Activated CD4-positive, alpha-beta memory T cell treated with anti-CD3 and anti-CD28 coated beads for 36 hours (primary cell): ENCODE results near the gene S100P. TPM values are rescaled to one million over a fixed set of nuclear protein-coding genes. Genes with fewer than 3 reads are reported as not detected.
"Not testable (repeated sequence)": the region's sequence is repeated elsewhere in the genome, so short reads cannot be mapped to it uniquely, and the experiment has no call there.

ENCODE experiments used
- CTCF ChIA-PET: fragments of 350-600 bp; sonication (Branson Sonifier 250); formaldehyde crosslinking; loops from one replicate; lab custom pipeline; 2021; ENCODE audit warnings: antibody characterized with exemption, inconsistent platforms; lab: Charles Lee
- POLR2A ChIA-PET: fragments of 350-600 bp; sonication (Branson Sonifier 250); formaldehyde crosslinking; loops from one replicate; lab custom pipeline; 2021; ENCODE audit warnings: antibody characterized with exemption; lab: Charles Lee
- DNase-seq: peaks from one replicate; pipeline ENCODE4 v3.0.0-alpha.2; 2020
- H3K27ac Mint-ChIP-seq: one replicate; pipeline ENCODE4 v1.8.0; 2021; ENCODE audit warnings: mixed read lengths
- H3K27me3 Mint-ChIP-seq: one replicate; pipeline ENCODE4 v1.8.0; 2021; ENCODE audit warnings: mixed read lengths
- H3K36me3 Mint-ChIP-seq: one replicate; pipeline ENCODE4 v1.8.0; 2021; ENCODE audit warnings: mixed read lengths
- H3K4me1 Mint-ChIP-seq: one replicate; pipeline ENCODE4 v1.8.0; 2021; ENCODE audit warnings: low read depth, mixed read lengths
- H3K4me3 Mint-ChIP-seq: one replicate; pipeline ENCODE4 v1.8.0; 2021; ENCODE audit warnings: mild to moderate bottlenecking, mixed read lengths
- H3K9me3 Mint-ChIP-seq: one replicate; pipeline ENCODE4 v1.8.0; 2021; ENCODE audit warnings: mixed read lengths
- intact Hi-C: fragments of 100-400 bp; cut with micrococcal nuclease; formaldehyde crosslinking; loops from one replicate; pipeline ENCODE4 v1.15.1; 2023
- total RNA-seq, 2 experiments: library from RNA; stranded (reverse); gene quantifications; one replicate each; pipeline ENCODE4 v1.2.3, GENCODE V29; 2021

Gene S100P
- total RNA-seq, 2 experiments from 2014 or later, result 19.3 to 20.3 TPM

GRCh38 chr4:6658597-6659075 lies 35.0 kb upstream of the S100P start:
- ChIA-PET POLR2A (interaction anchor here (0.7 to 1.6 kb wide), 4 partner anchors 15 to 409 kb away, joined by 3 to 8 read pairs (median 4); partner anchors contain the start of gene GRPEL1), CTCF (interaction anchor here (1.4 to 5.5 kb wide), 2 partner anchors 11 to 15 kb away, joined by 3 to 34 read pairs; a partner anchor contains a TSS)
- peak; percentile 63 for DNase-seq
- H3K27me3 Mint-ChIP-seq, result no peaks in the 10 kb centered on the region
- H3K4me3 Mint-ChIP-seq, result peak overlapping the region; percentile 54
- H3K4me1 Mint-ChIP-seq, result peaks cover 18% of the 10 kb centered on the region
- no peaks in the 10 kb centered on the region for H3K36me3 Mint-ChIP-seq
- intact Hi-C loops, result loop anchor here (2.0 kb wide), 1 partner anchor 18 kb away; the partner anchor contains the start of gene MRFAP1
- no peak overlapping the region for H3K27ac Mint-ChIP-seq
- H3K9me3 Mint-ChIP-seq, result peaks cover 5% of the 10 kb centered on the region

- Mint-ChIP-seq H3K4me1 (peaks cover 18% of the 10 kb centered on the region), H3K27me3 (no peaks in the 10 kb centered on the region), H3K9me3 (peaks cover 2% of the 10 kb centered on the region), H3K36me3 (no peaks in the 10 kb centered on the region), H3K27ac (no peak overlapping the region), H3K4me3 (no peak overlapping the region)
- POLR2A ChIA-PET, result interaction anchor here (1.6 kb wide), 1 partner anchor 20 kb away, joined by 4 read pairs; no protein-coding TSS in a partner anchor
- DNase-seq, result no peak
- CTCF ChIA-PET, result interaction anchor here (5.5 kb wide), 1 partner anchor 14 kb away, joined by 34 read pairs; a partner anchor contains a TSS
- intact Hi-C loops, result loop anchor here (2.0 kb wide), 1 partner anchor 19 kb away; the partner anchor contains the start of gene MRFAP1
Observed at GRCh38 chr4:6659897-6660296, 33.8 kb upstream of the S100P start.

GRCh38 chr4:6660430-6660829 lies 33.2 kb upstream of the S100P start:
- DNase-seq, result no peak
- H3K27ac Mint-ChIP-seq, result no peak overlapping the region
- no peak overlapping the region for H3K4me3 Mint-ChIP-seq
- ChIA-PET CTCF (interaction anchor here (5.5 kb wide), 1 partner anchor 13 kb away, joined by 34 read pairs; a partner anchor contains a TSS), POLR2A (interaction anchor here (1.6 kb wide), 1 partner anchor 21 kb away, joined by 4 read pairs; no protein-coding TSS in a partner anchor)
- H3K9me3 Mint-ChIP-seq, result peaks cover 2% of the 10 kb centered on the region
- intact Hi-C loops, result no loop called here
- no peaks in the 10 kb centered on the region for H3K36me3 Mint-ChIP-seq
- H3K4me1 Mint-ChIP-seq, result peaks cover 18% of the 10 kb centered on the region
- no peaks in the 10 kb centered on the region for H3K27me3 Mint-ChIP-seq

GRCh38 chr4:6662591-6662990 lies 31.1 kb upstream of the S100P start:
- Mint-ChIP-seq H3K36me3 (no peaks in the 10 kb centered on the region), H3K9me3 (no peaks in the 10 kb centered on the region), H3K27me3 (no peaks in the 10 kb centered on the region), H3K4me1 (peaks cover 18% of the 10 kb centered on the region), H3K27ac (no peak overlapping the region), H3K4me3 (no peak overlapping the region)
- intact Hi-C loops, result no loop called here
- CTCF ChIA-PET, result interaction anchor here (1.5 to 5.5 kb wide), 3 partner anchors 11 to 211 kb away, joined by 3 to 34 read pairs (median 6); a partner anchor contains a TSS
- DNase-seq, result no peak
- POLR2A ChIA-PET, result interaction anchor here (0.7 to 1.3 kb wide), 2 partner anchors 10 to 22 kb away, joined by 3 to 4 read pairs; partner anchors contain the start of gene MRFAP1

- Mint-ChIP-seq H3K36me3 (no peaks in the 10 kb centered on the region), H3K9me3 (no peaks in the 10 kb centered on the region), H3K27me3 (no peaks in the 10 kb centered on the region), H3K4me1 (peaks cover 11% of the 10 kb centered on the region), H3K4me3 (peak overlapping the region; percentile 6), H3K27ac (no peak overlapping the region)
- POLR2A ChIA-PET, result interaction anchor here (0.7 to 1.5 kb wide), 5 partner anchors 9 to 24 kb away, joined by 3 to 6 read pairs (median 4); partner anchors contain the start of gene MRFAP1
- CTCF ChIA-PET, result interaction anchor here (0.6 to 5.5 kb wide), 14 partner anchors 8 to 436 kb away, joined by 3 to 34 read pairs (median 4); a partner anchor contains a TSS
- DNase-seq, result no peak
- intact Hi-C loops, result no loop called here
Observed at GRCh38 chr4:6663596-6664393, 29.9 kb upstream of the S100P start.

- Mint-ChIP-seq H3K9me3 (no peaks in the 10 kb centered on the region), H3K4me1 (no peaks in the 10 kb centered on the region), H3K27ac (no peak overlapping the region), H3K36me3 (no peaks in the 10 kb centered on the region), H3K27me3 (no peaks in the 10 kb centered on the region), H3K4me3 (no peak overlapping the region)
- POLR2A ChIA-PET, result no interaction called here
- CTCF ChIA-PET, result interaction anchor here (1.0 to 2.5 kb wide), 5 partner anchors 9 to 51 kb away, joined by 3 to 9 read pairs (median 4); no protein-coding TSS in a partner anchor
- intact Hi-C loops, result no loop called here
- DNase-seq, result no peak
Observed at GRCh38 chr4:6665320-6665654, 28.4 kb upstream of the S100P start.

GRCh38 chr4:6668391-6668790 lies 25.3 kb upstream of the S100P start:
- Mint-ChIP-seq H3K27me3 (no peaks in the 10 kb centered on the region), H3K27ac (no peak overlapping the region), H3K9me3 (no peaks in the 10 kb centered on the region), H3K4me3 (no peak overlapping the region), H3K4me1 (peaks cover 4% of the 10 kb centered on the region), H3K36me3 (peaks cover 4% of the 10 kb centered on the region)
- intact Hi-C loops, result no loop called here
- CTCF ChIA-PET, result no interaction called here
- POLR2A ChIA-PET, result no interaction called here
- DNase-seq, result no peak

GRCh38 chr4:6671648-6672047 lies 22.0 kb upstream of the S100P start:
- Mint-ChIP-seq H3K36me3 (peaks cover 27% of the 10 kb centered on the region), H3K27me3 (peaks cover 2% of the 10 kb centered on the region), H3K4me1 (peaks cover 25% of the 10 kb centered on the region), H3K4me3 (no peak overlapping the region), H3K9me3 (no peaks in the 10 kb centered on the region), H3K27ac (no peak overlapping the region)
- intact Hi-C loops, result no loop called here
- ChIA-PET POLR2A (no interaction called here), CTCF (interaction anchor here (5.0 kb wide), 1 partner anchor 11 kb away, joined by 34 read pairs; no protein-coding TSS in a partner anchor)
- DNase-seq, result no peak

GRCh38 chr4:6672131-6672530 lies 21.5 kb upstream of the S100P start:
- no peaks in the 10 kb centered on the region for H3K9me3 Mint-ChIP-seq
- H3K27me3 Mint-ChIP-seq, result peaks cover 2% of the 10 kb centered on the region
- DNase-seq, result no peak
- intact Hi-C loops, result no loop called here
- no peak overlapping the region for H3K27ac Mint-ChIP-seq
- H3K36me3 Mint-ChIP-seq, result peaks cover 32% of the 10 kb centered on the region
- H3K4me3 Mint-ChIP-seq, result no peak overlapping the region
- POLR2A ChIA-PET, result interaction anchor here (1.4 kb wide), 1 partner anchor 9 kb away, joined by 4 read pairs; no protein-coding TSS in a partner anchor
- CTCF ChIA-PET, result interaction anchor here (5.0 to 6.2 kb wide), 2 partner anchors 11 to 26 kb away, joined by 34 to 138 read pairs; partner anchors contain the start of gene S100P
- peaks cover 29% of the 10 kb centered on the region for H3K4me1 Mint-ChIP-seq

- intact Hi-C loops, result loop anchor here (1.0 kb wide), 1 partner anchor 396 kb away; the partner anchor contains the start of gene GRPEL1
- not testable (repeated sequence) for H3K27me3 Mint-ChIP-seq, DNase-seq, H3K9me3 Mint-ChIP-seq
- Mint-ChIP-seq H3K4me3 (peak overlapping the region; percentile 95), H3K4me1 (peaks cover 35% of the 10 kb centered on the region), H3K27ac (peak overlapping the region; percentile 93), H3K36me3 (peaks cover 37% of the 10 kb centered on the region)
- ChIA-PET POLR2A (interaction anchor here (0.6 to 4.7 kb wide), 19 partner anchors 8 to 395 kb away, joined by 3 to 75 read pairs (median 6); partner anchors contain the start of genes BLOC1S4, GRPEL1, MAN2B2 and MRFAP1), CTCF (interaction anchor here (1.2 to 6.2 kb wide), 8 partner anchors 12 to 200 kb away, joined by 3 to 138 read pairs (median 45); partner anchors contain the start of genes BLOC1S4, MRFAP1, MRFAP1L1 and S100P)
Observed at GRCh38 chr4:6672541-6673190, 21.0 kb upstream of the S100P start.

GRCh38 chr4:6673191-6673659 lies 20.5 kb upstream of the S100P start:
- peak; percentile 81 for DNase-seq
- CTCF ChIA-PET, result interaction anchor here (1.0 to 6.2 kb wide), 10 partner anchors 9 to 370 kb away, joined by 3 to 138 read pairs (median 20); partner anchors contain the start of genes BLOC1S4, MRFAP1, MRFAP1L1 and S100P
- H3K27me3 Mint-ChIP-seq, H3K9me3 Mint-ChIP-seq: not testable (repeated sequence)
- Mint-ChIP-seq H3K27ac (peak overlapping the region; percentile 93), H3K4me3 (peak overlapping the region; percentile 95), H3K4me1 (peaks cover 37% of the 10 kb centered on the region), H3K36me3 (peaks cover 40% of the 10 kb centered on the region)
- POLR2A ChIA-PET, result interaction anchor here (0.6 to 4.7 kb wide), 19 partner anchors 9 to 395 kb away, joined by 3 to 75 read pairs (median 6); partner anchors contain the start of genes BLOC1S4, GRPEL1, MAN2B2 and MRFAP1
- intact Hi-C loops, result loop anchor here (1.0 kb wide), 1 partner anchor 395 kb away; the partner anchor contains the start of gene GRPEL1
